K562 (cell line): ENCODE data around the gene CHST12. TPM values are rescaled to one million over a fixed set of nuclear protein-coding genes. Genes with fewer than 3 reads are reported as not detected.

Source experiments
- ATAC-seq: fragments of 200-7000 bp; cut with Tn5 transposase; 3 replicates; pipeline ENCODE4 v1.9.1; 2020; ENCODE audit warnings: moderate library complexity
- BruUV-seq: library from RNA; stranded (reverse); fragments of 400-500 nt; replicated peaks from 2 replicates; lab custom pipeline; 2021; lab: Mats Ljungman, UMichigan
- CTCF ChIA-PET: fragments of 300-600 bp; formaldehyde crosslinking; extraction: SDS; loops from one replicate; lab custom pipeline; 2021; ENCODE audit warnings: low intra/inter-chr PET ratio; lab: Yijun Ruan, JAX
- POLR2A ChIA-PET: fragments of 300-600, 350-650 bp; sonication (Branson Sonifier 250); formaldehyde crosslinking; extraction: SDS; loops from one replicate; lab custom pipeline; 2021; ENCODE audit warnings: antibody characterized with exemption, inconsistent platforms; lab: Yijun Ruan, JAX
- DNase-seq, 4 experiments: peaks; one replicate each; pipeline versions ENCODE4 v3.0.0 to v3.0.0-alpha.2; 2011 to 2018; ENCODE audit warnings: low spot score in 3 of 4, mixed read lengths in 3 of 4; ENCODE audit errors: extremely low read depth in 1 of 4
- FAIRE-seq: peaks from 2 replicates; lab custom pipeline; 2011; peaks lifted over from hg19 to GRCh38; lab: Jason Lieb, UNC
- H2AFZ ChIP-seq: 2 replicates; pipeline ENCODE4 v1.6.0; 2011; ENCODE audit warnings: low read depth, low read length, control low read depth, inconsistent platforms
- H3K27ac ChIP-seq: fragments of 200-600 bp; 3 replicates; pipeline ENCODE4 v1.8.0; 2011; ENCODE audit warnings: low read depth, mild to moderate bottlenecking, control low read depth, inconsistent platforms, low read length, moderate library complexity, mixed read lengths; ENCODE audit errors: extremely low read depth
- H3K27me3 ChIP-seq, 2 experiments: fragments of 300-600 bp in 1 of 2; 2 replicates in 1 of 2; 3 replicates in 1 of 2; pipeline versions ENCODE4 v1.6.0 to v1.8.0; 2011; ENCODE audit warnings: inconsistent platforms in 2 of 2, low read length in 2 of 2, mild to moderate bottlenecking in 1 of 2, mixed read lengths in 1 of 2, moderate library complexity in 1 of 2; ENCODE audit not compliant: control insufficient read depth in 2 of 2, insufficient read depth in 2 of 2
- H3K36me3 ChIP-seq: fragments of 300-600 bp; 3 replicates; pipeline ENCODE4 v1.8.0; 2011; ENCODE audit warnings: mild to moderate bottlenecking, low read length, inconsistent platforms; ENCODE audit not compliant: control insufficient read depth, insufficient read depth
- H3K4me1 ChIP-seq, 2 experiments: fragments of 200-600 bp in 1 of 2; replicated peaks in 1 of 2; 2 replicates in 1 of 2; 3 replicates in 1 of 2; pipeline versions ENCODE4 v1.5.1 to v1.8.0; 2011; ENCODE audit warnings: inconsistent platforms in 2 of 2, low read length in 2 of 2, mild to moderate bottlenecking in 1 of 2, mixed read lengths in 1 of 2, moderate library complexity in 1 of 2; ENCODE audit not compliant: control insufficient read depth in 2 of 2, insufficient read depth in 2 of 2
- H3K4me2 ChIP-seq: 2 replicates; pipeline ENCODE4 v1.6.1; 2011; ENCODE audit warnings: low read length, control low read depth, inconsistent platforms, mixed read lengths; ENCODE audit not compliant: insufficient read depth
- H3K4me3 ChIP-seq: fragments of 200-600 bp; sonication (generic), shearing (Covaris generic); 2 replicates; pipeline ENCODE4 v1.5.1; 2016; ENCODE audit warnings: control low read depth, inconsistent platforms
- H3K79me2 ChIP-seq: fragments of 200-600 bp; 3 replicates; pipeline ENCODE4 v1.8.0; 2011; ENCODE audit warnings: low read length, inconsistent platforms; ENCODE audit not compliant: control insufficient read depth, insufficient read depth
- H3K9ac ChIP-seq, 2 experiments: 2 replicates each; pipeline versions ENCODE4 v1.6.0 to v1.6.1; 2011; ENCODE audit warnings: low read depth in 2 of 2, low read length in 2 of 2, control low read depth in 1 of 2, inconsistent platforms in 1 of 2, mild to moderate bottlenecking in 1 of 2, mixed read lengths in 1 of 2; ENCODE audit not compliant: insufficient read depth in 1 of 2
- H3K9me1 ChIP-seq: one replicate; pipeline ENCODE4 v1.6.0; 2011; ENCODE audit warnings: inconsistent platforms, mild to moderate bottlenecking, low read length, moderate library complexity; ENCODE audit not compliant: control insufficient read depth, insufficient read depth
- H3K9me3 ChIP-seq: replicated peaks from 2 replicates; pipeline ENCODE4 v1.5.1; 2011; ENCODE audit warnings: low read depth, low read length, inconsistent platforms; ENCODE audit not compliant: control insufficient read depth, insufficient read depth
- H4K20me1 ChIP-seq: replicated peaks from 2 replicates; pipeline ENCODE4 v1.6.1; 2011; ENCODE audit warnings: low read length, inconsistent platforms, mixed read lengths; ENCODE audit not compliant: control insufficient read depth, insufficient read depth
- MLLT1 ChIP-seq, 2 experiments: fragments of 450-650 bp; IDR thresholded peaks; 2 replicates each; pipeline ENCODE4 v1.6.1; 2016
- NR1H2 ChIP-seq: sonication (generic); formaldehyde crosslinking; IDR thresholded peaks from 2 replicates; pipeline ENCODE4 v1.4.0; 2020; ENCODE audit warnings: mild to moderate bottlenecking, missing genetic modification reagents
- PTTG1 ChIP-seq: fragments of 450-650 bp; IDR thresholded peaks from 2 replicates; pipeline ENCODE4 v1.6.1; 2016; ENCODE audit warnings: low read depth, mild to moderate bottlenecking, missing genetic modification characterization, missing compliant biosample characterization
- SPI1 ChIP-seq: IDR thresholded peaks from 2 replicates; pipeline ENCODE4 v1.6.1; 2011; ENCODE audit warnings: low read depth, low read length, control low read depth, borderline replicate concordance
- ZFX ChIP-seq: sonication (generic); formaldehyde crosslinking; IDR thresholded peaks from 2 replicates; pipeline ENCODE4 v1.8.0; 2022; ENCODE audit warnings: mild to moderate bottlenecking, missing genetic modification reagents, moderate library complexity
- ZNF3 ChIP-seq: fragments of 250-450 bp; sonication (Bioruptor Pico); IDR thresholded peaks from 2 replicates; pipeline ENCODE4 v1.5.0; 2021; ENCODE audit warnings: mild to moderate bottlenecking, moderate library complexity
- WGBS: fragments of 100-300 bp; shearing (Covaris generic); methylation state at CpG from one replicate; pipeline ENCODE4 v1.1.6; 2016; ENCODE audit warnings: low coverage, mixed read lengths; ENCODE audit not compliant: insufficient coverage; ENCODE audit errors: missing lambda C conversion rate; 5-methylcytosine and 5-hydroxymethylcytosine counted together
- in situ Hi-C: fragments of 300-500 bp; cut with MboI; formaldehyde crosslinking; loops from 4 replicates; pipeline ENCODE4 v1.15.0; 2018; ENCODE audit warnings: inconsistent platforms, mixed read lengths
- intact Hi-C: fragments of 100-400 bp; cut with micrococcal nuclease; formaldehyde crosslinking; loops from 2 replicates; pipeline ENCODE4 v1.14.2; 2022
- polyA plus RNA-seq, 8 experiments: library from polyadenylated mRNA; depleted of rRNA in 4 of 8; stranded (reverse) in 5 of 8; unstranded in 3 of 8; fragments of >200 nt; fragmentation: Nextera tagmentation in 2 of 8; fragmentation: Illumina TruSeq in 1 of 8; extraction: Ambion mirVana in 2 of 8; extraction: Trizol in 1 of 8; gene quantifications; 2 replicates each; pipeline versions ENCODE4 v1.2.1 to v1.2.3, GENCODE V29; 2011 to 2014; ENCODE audit warnings: inconsistent platforms in 1 of 8, missing spikeins in 1 of 8
- total RNA-seq, 7 experiments: library from RNA; depleted of rRNA in 6 of 7; stranded (reverse); fragments of >200 nt in 6 of 7; fragmentation: Illumina TruSeq in 2 of 7; extraction: Trizol in 2 of 7; gene quantifications; 2 replicates each; pipeline versions ENCODE4 v1.2.1 to v1.2.3, GENCODE V29; 2011 to 2021; ENCODE audit warnings: low replicate concordance in 1 of 7

The CHST12 gene
- total and polyA plus RNA-seq, 9 of the 15 experiments (the other 6 are each of a cell fraction or from before 2014, with no cell fraction given): 0.18 to 19.8 (median 3.6) TPM

DNA sequence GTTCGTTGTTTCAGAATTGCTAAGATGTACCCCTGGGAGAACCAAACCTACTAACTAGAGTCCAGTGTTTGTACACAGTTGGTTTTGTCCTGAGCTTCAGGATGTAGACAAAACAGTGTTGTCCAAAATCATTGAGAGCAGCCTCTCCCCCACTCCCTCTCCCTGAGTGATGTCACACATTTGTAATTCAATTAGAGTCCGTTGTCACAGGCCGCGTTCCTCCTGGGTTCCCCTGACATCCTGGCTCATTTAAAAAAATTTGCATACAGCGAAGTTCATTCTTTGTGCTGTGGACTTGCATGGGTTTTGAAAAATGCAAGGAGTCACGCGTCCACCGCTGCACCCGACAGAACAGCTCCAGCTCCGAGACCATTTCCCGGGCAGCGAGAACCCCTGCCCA lies 62.5 kb downstream of the CHST12 start:
- FAIRE-seq (no peak), DNase-seq (no peak), ATAC-seq (no peak)
- TF ChIP-seq ZNF3 (CRISPR knock-in tag) (no peak), ZFX (no peak), SPI1 (no peak), MLLT1 (IDR thresholded peaks at IDR 0.05) (no peak), PTTG1 (tag) (no peak), NR1H2 (CRISPR knock-in tag) (no peak)
- Histone ChIP-seq H4K20me1 (peaks cover 3% of the 10 kb centered on the region; the same call in 1 of the 2 replicates), H3K9me1 (no peaks in the 10 kb centered on the region), H3K4me3 (no peak overlapping the region), H3K4me1 (peaks cover 0 to 14% of the 10 kb centered on the region in 2 experiments; a peak in 2 of 5 replicates), H3K4me2 (no peak overlapping the region), H3K27me3 (peaks cover 2 to 22% of the 10 kb centered on the region in 2 experiments; a peak in 4 of 5 replicates), H3K9me3 (no peaks in the 10 kb centered on the region; the same call in 1 of the 2 replicates), H3K36me3 (no peaks in the 10 kb centered on the region), H3K9ac (no peak overlapping the region), H3K79me2 (no peaks in the 10 kb centered on the region), H2AFZ (no peak overlapping the region), H3K27ac (no peak overlapping the region)
- no TSS peak for BruUV-seq
- ChIA-PET POLR2A (no interaction called here), CTCF (no interaction called here)
- in situ Hi-C loops: no loop called here
- WGBS: 9% methylated on average over 12 of the region's 12 CpGs
- intact Hi-C loops: no loop called here
